GM12874 (cell line): ENCODE results near the gene ELAPOR1.
A peak's percentile ranks its signal among the peaks of the same experiment; 100 is the strongest.

Experiments used
- CTCF ChIP-seq: IDR thresholded peaks from 2 replicates; pipeline ENCODE4 v1.5.1; 2011; ENCODE audit warnings: low read depth, mild to moderate bottlenecking, control low read depth, low read length, moderate library complexity; ENCODE audit not compliant: insufficient read depth

ELAPOR1 gene

GRCh38 chr1:109080441-109081082 is 33.4 kb upstream of the ELAPOR1 start:
- TF ChIP-seq CTCF: no peak

- no peak for TF ChIP-seq CTCF
Measured at GRCh38 chr1:109083501-109083900, 30.4 kb upstream of the ELAPOR1 start.

- no peak for TF ChIP-seq CTCF
Measured at GRCh38 chr1:109083923-109084322, 30.0 kb upstream of the ELAPOR1 start.

GRCh38 chr1:109084563-109085517 is 29.1 kb upstream of the ELAPOR1 start:
- TF ChIP-seq CTCF: no peak

GRCh38 chr1:109089242-109090015 is 24.5 kb upstream of the ELAPOR1 start:
- peak; percentile 55 for TF ChIP-seq CTCF

- no peak for TF ChIP-seq CTCF
Measured at GRCh38 chr1:109090196-109091077, 23.5 kb upstream of the ELAPOR1 start, which contains the start of gene TMEM167B. Gene TMEM167B, plus strand, starts transcription at chr1:109090764. Its CDS starts 109 bp downstream, at chr1:109090873.
